HepG2 (cell line): ENCODE measurements around the gene SYNGR4. TPM values are rescaled to one million over a fixed set of nuclear protein-coding genes. Genes with fewer than 3 reads are reported as not detected.

ENCODE experiments used
- BCL6 ChIP-seq: IDR thresholded peaks from 2 replicates; pipeline ENCODE4 v1.6.1; 2016; ENCODE audit warnings: missing genetic modification reagents, missing compliant biosample characterization
- CCDC6 ChIP-seq: sonication (generic); formaldehyde crosslinking; IDR thresholded peaks from 2 replicates; pipeline ENCODE4 v1.8.1; 2022; ENCODE audit warnings: mild to moderate bottlenecking, missing genetic modification reagents, moderate library complexity
- DPF2 ChIP-seq: sonication (generic); formaldehyde crosslinking; IDR thresholded peaks from 2 replicates; pipeline ENCODE4 v1.4.0; 2020; ENCODE audit warnings: mild to moderate bottlenecking, low read depth, missing genetic modification reagents, borderline replicate concordance
- IKZF4 ChIP-seq: sonication (generic); formaldehyde crosslinking; IDR thresholded peaks from 2 replicates; pipeline ENCODE4 v1.5.1; 2020; ENCODE audit warnings: borderline replicate concordance, mild to moderate bottlenecking, low read depth, missing genetic modification reagents; ENCODE audit errors: not compliant biosample characterization
- NFYC ChIP-seq: IDR thresholded peaks from 2 replicates; pipeline ENCODE4 v1.6.1; 2016; ENCODE audit warnings: missing genetic modification reagents, missing compliant biosample characterization
- PHB2 ChIP-seq: fragments of 450-650 bp; IDR thresholded peaks from 2 replicates; pipeline ENCODE4 v1.6.1; 2018; ENCODE audit not compliant: partially characterized antibody
- SRSF1 ChIP-seq: fragments of 200-400 bp; formaldehyde crosslinking; optimal IDR thresholded peaks from 2 replicates; pipeline ENCODE3; 2017; ENCODE audit warnings: mild to moderate bottlenecking, low read depth, low read length, moderate library complexity
- SYNCRIP ChIP-seq: fragments of 200-400 bp; formaldehyde crosslinking; IDR thresholded peaks from 2 replicates; pipeline ENCODE4 v1.6.1; 2018; ENCODE audit warnings: mild to moderate bottlenecking, low read depth, low read length; ENCODE audit not compliant: insufficient read depth
- ZFP36 ChIP-seq: fragments of 150-350 bp; IDR thresholded peaks from 2 replicates; pipeline ENCODE4 v1.6.1; 2018; ENCODE audit warnings: borderline replicate concordance, low read length, low read depth; ENCODE audit not compliant: partially characterized antibody
- ZFY ChIP-seq: sonication (generic); formaldehyde crosslinking; IDR thresholded peaks from 2 replicates; pipeline ENCODE4 v1.4.0; 2020; ENCODE audit warnings: missing genetic modification reagents
- ZMYM3 ChIP-seq: sonication (generic); formaldehyde crosslinking; IDR thresholded peaks from 2 replicates; pipeline ENCODE4 v1.5.1; 2020; ENCODE audit warnings: mild to moderate bottlenecking, missing genetic modification reagents
- ZNF143 ChIP-seq: sonication (generic); formaldehyde crosslinking; IDR thresholded peaks from 2 replicates; pipeline ENCODE4 v1.4.0; 2020; ENCODE audit warnings: missing genetic modification reagents
- ZNF75D ChIP-seq: sonication (generic); formaldehyde crosslinking; IDR thresholded peaks from 2 replicates; pipeline ENCODE4 v1.8.1; 2023; ENCODE audit warnings: missing genetic modification reagents, mild to moderate bottlenecking, borderline replicate concordance
- ZSCAN22 ChIP-seq: sonication (generic); formaldehyde crosslinking; IDR thresholded peaks from 2 replicates; pipeline ENCODE4 v1.4.0; 2020; ENCODE audit warnings: mild to moderate bottlenecking, missing genetic modification reagents
- polyA plus RNA-seq, 8 experiments: library from polyadenylated mRNA; depleted of rRNA in 3 of 8; stranded (reverse) in 7 of 8; unstranded in 1 of 8; fragments of >200 nt; fragmentation: Illumina TruSeq in 4 of 8; extraction: Trizol in 4 of 8; gene quantifications; 2 replicates each; pipeline versions ENCODE4 v1.2.1 to v1.2.3, GENCODE V29; 2011 to 2016; ENCODE audit warnings: low read depth in 4 of 8, missing spikeins in 1 of 8, mixed read lengths in 1 of 8; ENCODE audit not compliant: insufficient read depth in 1 of 8
- total RNA-seq, 5 experiments: library from RNA; depleted of rRNA; stranded (reverse); fragments of >200 nt; fragmentation: Illumina TruSeq; extraction: Trizol; gene quantifications; 2 replicates each; pipeline ENCODE4 v1.2.3, GENCODE V29; 2016; ENCODE audit warnings: low read depth in 1 of 5
- TF ChIP-seq, protein P1 (sequence below): sonication (generic); formaldehyde crosslinking; IDR thresholded peaks from 2 replicates; pipeline ENCODE4 v1.9.0; 2021; ENCODE audit warnings: missing genetic modification reagents, mild to moderate bottlenecking, borderline replicate concordance
- TF ChIP-seq, protein P2 (sequence below): sonication (generic); formaldehyde crosslinking; IDR thresholded peaks from 2 replicates; pipeline ENCODE4 v1.4.0; 2020; ENCODE audit warnings: mild to moderate bottlenecking, missing genetic modification reagents
- TF ChIP-seq, protein P3 (sequence below): sonication (generic); formaldehyde crosslinking; IDR thresholded peaks from 2 replicates; pipeline ENCODE4 v1.4.0; 2020; ENCODE audit warnings: missing genetic modification reagents
- TF ChIP-seq, protein P4 (sequence below): sonication (generic); formaldehyde crosslinking; IDR thresholded peaks from 2 replicates; pipeline ENCODE4 v1.4.0; 2020; ENCODE audit warnings: mild to moderate bottlenecking, low read depth, missing genetic modification reagents
- TF ChIP-seq, protein P5 (sequence below): sonication (generic); formaldehyde crosslinking; IDR thresholded peaks from 2 replicates; pipeline ENCODE4 v1.9.0; 2022; ENCODE audit warnings: missing genetic modification reagents, mild to moderate bottlenecking, borderline replicate concordance

SYNGR4 gene
- total and polyA plus RNA-seq, 2 of the 13 experiments (the other 11 are each of a cell fraction or from before 2014, with no cell fraction given) = not detected

DNA sequence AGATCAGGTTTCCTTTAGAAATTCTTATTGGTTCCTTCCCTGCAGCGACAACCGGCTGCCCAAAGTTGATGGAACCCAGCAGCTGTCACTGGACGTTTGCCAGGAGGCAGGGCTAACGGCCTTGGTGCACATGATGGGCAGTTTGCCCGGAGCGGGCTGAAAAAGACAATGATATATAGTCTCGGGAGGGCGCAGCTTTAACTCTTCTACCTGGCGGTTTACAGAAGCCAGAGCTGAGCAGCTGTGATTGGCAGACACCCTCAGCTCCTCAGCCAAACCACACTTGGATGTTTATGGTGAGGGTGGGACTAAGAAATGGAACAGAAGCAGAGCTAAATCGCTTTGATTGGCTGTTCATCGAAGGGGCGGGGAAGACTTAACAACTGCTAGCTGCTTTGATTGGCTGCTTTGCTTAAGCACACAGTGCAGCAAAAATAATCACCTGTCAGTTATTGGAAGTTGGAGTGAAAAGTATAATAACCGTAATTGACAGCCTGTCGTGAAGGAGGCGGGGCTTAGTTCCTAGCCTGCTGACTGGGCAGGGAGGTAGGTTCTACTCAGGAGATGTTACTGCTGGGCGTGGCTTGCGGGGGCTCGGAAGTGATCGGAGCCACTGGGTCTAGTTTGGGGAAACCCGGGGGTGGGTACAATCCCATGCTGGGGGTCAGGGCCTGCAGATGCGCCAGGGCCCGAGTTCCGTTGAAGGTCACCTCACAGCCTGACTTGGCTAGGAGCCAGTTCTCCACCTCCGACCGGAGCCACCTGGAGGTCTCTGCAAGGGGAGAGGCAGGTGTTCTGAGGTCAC lies 31.3 kb upstream of the SYNGR4 start (continued):
- TF ChIP-seq, protein P1, sequence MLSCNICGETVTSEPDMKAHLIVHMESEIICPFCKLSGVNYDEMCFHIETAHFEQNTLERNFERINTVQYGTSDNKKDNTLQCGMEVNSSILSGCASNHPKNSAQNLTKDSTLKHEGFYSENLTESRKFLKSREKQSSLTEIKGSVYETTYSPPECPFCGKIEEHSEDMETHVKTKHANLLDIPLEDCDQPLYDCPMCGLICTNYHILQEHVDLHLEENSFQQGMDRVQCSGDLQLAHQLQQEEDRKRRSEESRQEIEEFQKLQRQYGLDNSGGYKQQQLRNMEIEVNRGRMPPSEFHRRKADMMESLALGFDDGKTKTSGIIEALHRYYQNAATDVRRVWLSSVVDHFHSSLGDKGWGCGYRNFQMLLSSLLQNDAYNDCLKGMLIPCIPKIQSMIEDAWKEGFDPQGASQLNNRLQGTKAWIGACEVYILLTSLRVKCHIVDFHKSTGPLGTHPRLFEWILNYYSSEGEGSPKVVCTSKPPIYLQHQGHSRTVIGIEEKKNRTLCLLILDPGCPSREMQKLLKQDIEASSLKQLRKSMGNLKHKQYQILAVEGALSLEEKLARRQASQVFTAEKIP (CRISPR knock-in tag) = no peak
- TF ChIP-seq, protein P2, sequence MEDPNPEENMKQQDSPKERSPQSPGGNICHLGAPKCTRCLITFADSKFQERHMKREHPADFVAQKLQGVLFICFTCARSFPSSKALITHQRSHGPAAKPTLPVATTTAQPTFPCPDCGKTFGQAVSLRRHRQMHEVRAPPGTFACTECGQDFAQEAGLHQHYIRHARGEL (CRISPR knock-in tag) = no peak
- 0 out of 2 replicates have a peak, but pooled peaks have one; percentile 49 for TF ChIP-seq ZFY (CRISPR knock-in tag)
- TF ChIP-seq, protein P3, sequence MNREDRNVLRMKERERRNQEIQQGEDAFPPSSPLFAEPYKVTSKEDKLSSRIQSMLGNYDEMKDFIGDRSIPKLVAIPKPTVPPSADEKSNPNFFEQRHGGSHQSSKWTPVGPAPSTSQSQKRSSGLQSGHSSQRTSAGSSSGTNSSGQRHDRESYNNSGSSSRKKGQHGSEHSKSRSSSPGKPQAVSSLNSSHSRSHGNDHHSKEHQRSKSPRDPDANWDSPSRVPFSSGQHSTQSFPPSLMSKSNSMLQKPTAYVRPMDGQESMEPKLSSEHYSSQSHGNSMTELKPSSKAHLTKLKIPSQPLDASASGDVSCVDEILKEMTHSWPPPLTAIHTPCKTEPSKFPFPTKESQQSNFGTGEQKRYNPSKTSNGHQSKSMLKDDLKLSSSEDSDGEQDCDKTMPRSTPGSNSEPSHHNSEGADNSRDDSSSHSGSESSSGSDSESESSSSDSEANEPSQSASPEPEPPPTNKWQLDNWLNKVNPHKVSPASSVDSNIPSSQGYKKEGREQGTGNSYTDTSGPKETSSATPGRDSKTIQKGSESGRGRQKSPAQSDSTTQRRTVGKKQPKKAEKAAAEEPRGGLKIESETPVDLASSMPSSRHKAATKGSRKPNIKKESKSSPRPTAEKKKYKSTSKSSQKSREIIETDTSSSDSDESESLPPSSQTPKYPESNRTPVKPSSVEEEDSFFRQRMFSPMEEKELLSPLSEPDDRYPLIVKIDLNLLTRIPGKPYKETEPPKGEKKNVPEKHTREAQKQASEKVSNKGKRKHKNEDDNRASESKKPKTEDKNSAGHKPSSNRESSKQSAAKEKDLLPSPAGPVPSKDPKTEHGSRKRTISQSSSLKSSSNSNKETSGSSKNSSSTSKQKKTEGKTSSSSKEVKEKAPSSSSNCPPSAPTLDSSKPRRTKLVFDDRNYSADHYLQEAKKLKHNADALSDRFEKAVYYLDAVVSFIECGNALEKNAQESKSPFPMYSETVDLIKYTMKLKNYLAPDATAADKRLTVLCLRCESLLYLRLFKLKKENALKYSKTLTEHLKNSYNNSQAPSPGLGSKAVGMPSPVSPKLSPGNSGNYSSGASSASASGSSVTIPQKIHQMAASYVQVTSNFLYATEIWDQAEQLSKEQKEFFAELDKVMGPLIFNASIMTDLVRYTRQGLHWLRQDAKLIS (CRISPR knock-in tag) = no peak
- TF ChIP-seq ZSCAN22 = no peak
- TF ChIP-seq, protein P4, sequence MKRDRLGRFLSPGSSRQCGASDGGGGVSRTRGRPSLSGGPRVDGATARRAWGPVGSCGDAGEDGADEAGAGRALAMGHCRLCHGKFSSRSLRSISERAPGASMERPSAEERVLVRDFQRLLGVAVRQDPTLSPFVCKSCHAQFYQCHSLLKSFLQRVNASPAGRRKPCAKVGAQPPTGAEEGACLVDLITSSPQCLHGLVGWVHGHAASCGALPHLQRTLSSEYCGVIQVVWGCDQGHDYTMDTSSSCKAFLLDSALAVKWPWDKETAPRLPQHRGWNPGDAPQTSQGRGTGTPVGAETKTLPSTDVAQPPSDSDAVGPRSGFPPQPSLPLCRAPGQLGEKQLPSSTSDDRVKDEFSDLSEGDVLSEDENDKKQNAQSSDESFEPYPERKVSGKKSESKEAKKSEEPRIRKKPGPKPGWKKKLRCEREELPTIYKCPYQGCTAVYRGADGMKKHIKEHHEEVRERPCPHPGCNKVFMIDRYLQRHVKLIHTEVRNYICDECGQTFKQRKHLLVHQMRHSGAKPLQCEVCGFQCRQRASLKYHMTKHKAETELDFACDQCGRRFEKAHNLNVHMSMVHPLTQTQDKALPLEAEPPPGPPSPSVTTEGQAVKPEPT = no peak
- TF ChIP-seq PHB2 = no peak
- TF ChIP-seq SYNCRIP = no peak
- TF ChIP-seq BCL6 (CRISPR knock-in tag) = no peak
- TF ChIP-seq ZNF75D = no peak
- TF ChIP-seq DPF2 (CRISPR knock-in tag) = no peak
- TF ChIP-seq ZFP36 = no peak
- TF ChIP-seq ZNF143 (CRISPR knock-in tag) = no peak
- TF ChIP-seq IKZF4 (CRISPR knock-in tag) = no peak
- 0 out of 2 replicates have a peak, but pooled peaks have one; percentile 25 for TF ChIP-seq CCDC6
- TF ChIP-seq ZMYM3 (CRISPR knock-in tag) = no peak
- peak; percentile 85 for TF ChIP-seq NFYC (CRISPR knock-in tag)
- no peak for TF ChIP-seq SRSF1
- TF ChIP-seq, protein P5, sequence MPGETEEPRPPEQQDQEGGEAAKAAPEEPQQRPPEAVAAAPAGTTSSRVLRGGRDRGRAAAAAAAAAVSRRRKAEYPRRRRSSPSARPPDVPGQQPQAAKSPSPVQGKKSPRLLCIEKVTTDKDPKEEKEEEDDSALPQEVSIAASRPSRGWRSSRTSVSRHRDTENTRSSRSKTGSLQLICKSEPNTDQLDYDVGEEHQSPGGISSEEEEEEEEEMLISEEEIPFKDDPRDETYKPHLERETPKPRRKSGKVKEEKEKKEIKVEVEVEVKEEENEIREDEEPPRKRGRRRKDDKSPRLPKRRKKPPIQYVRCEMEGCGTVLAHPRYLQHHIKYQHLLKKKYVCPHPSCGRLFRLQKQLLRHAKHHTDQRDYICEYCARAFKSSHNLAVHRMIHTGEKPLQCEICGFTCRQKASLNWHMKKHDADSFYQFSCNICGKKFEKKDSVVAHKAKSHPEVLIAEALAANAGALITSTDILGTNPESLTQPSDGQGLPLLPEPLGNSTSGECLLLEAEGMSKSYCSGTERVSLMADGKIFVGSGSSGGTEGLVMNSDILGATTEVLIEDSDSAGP (CRISPR knock-in tag) = peak; percentile 32; the same call in 1 of the 2 replicates
